ENCODE results near the gene PTMS. TPM values are rescaled to one million over a fixed set of nuclear protein-coding genes. Genes with fewer than 3 reads are reported as not detected.
A peak's percentile ranks its signal among the peaks of the same experiment; 100 is the strongest.

The PTMS gene
- total and polyA plus RNA-seq, 7 donors: 93.2 to 392 (median 198) TPM

DNA sequence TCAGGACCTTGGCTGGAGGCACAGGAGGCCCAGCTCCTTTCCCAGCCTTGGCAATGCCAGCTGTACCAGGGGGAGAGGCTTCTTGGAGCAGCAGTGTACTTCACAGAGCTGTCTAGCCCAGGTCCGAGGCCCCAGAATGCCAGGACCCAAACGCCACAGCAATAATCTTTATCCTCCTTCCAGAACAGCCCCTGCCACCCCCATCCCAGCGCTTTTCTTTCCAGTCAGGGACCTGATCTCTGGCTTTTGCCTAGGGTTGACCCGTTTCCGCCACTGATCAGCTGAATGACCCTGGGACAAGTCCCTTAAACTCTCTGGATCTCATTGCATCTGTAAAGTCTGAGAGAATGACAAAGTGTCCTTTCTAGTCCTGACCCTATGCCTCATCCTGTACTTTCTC, 11.2 kb downstream of the PTMS start:
- no peaks in the 10 kb centered on the region for H3K27me3 ChIP-seq
- DNase-seq: no peak
- H3K4me3 ChIP-seq: no peak overlapping the region
- peaks cover 0 to 42% (median 37%) of the 10 kb centered on the region in 4 donors for H3K4me1 ChIP-seq
- H3K9me3 ChIP-seq: no peaks in the 10 kb centered on the region
- H3K27ac ChIP-seq: peak overlapping the region; percentile 84 to 89 (median 88)
- intact Hi-C loops (cut with DNase I): loop anchor here (5.0 kb wide), 1 partner anchor 90 kb away; the partner anchor contains the start of gene ZNF384
- TF ChIP-seq, protein P1, sequence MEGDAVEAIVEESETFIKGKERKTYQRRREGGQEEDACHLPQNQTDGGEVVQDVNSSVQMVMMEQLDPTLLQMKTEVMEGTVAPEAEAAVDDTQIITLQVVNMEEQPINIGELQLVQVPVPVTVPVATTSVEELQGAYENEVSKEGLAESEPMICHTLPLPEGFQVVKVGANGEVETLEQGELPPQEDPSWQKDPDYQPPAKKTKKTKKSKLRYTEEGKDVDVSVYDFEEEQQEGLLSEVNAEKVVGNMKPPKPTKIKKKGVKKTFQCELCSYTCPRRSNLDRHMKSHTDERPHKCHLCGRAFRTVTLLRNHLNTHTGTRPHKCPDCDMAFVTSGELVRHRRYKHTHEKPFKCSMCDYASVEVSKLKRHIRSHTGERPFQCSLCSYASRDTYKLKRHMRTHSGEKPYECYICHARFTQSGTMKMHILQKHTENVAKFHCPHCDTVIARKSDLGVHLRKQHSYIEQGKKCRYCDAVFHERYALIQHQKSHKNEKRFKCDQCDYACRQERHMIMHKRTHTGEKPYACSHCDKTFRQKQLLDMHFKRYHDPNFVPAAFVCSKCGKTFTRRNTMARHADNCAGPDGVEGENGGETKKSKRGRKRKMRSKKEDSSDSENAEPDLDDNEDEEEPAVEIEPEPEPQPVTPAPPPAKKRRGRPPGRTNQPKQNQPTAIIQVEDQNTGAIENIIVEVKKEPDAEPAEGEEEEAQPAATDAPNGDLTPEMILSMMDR (IDR thresholded peaks at IDR 0.05): no peak
- TF ChIP-seq EP300 (IDR thresholded peaks at IDR 0.05) (no peak), POLR2AphosphoS5 (IDR thresholded peaks at IDR 0.05) (no peak), POLR2A (IDR thresholded peaks at IDR 0.05) (no peak)
- 91 to 96% methylated on average over 5 of the region's 5 CpGs for WGBS, 2 donors
- H3K36me3 ChIP-seq: no peaks in the 10 kb centered on the region

DNA sequence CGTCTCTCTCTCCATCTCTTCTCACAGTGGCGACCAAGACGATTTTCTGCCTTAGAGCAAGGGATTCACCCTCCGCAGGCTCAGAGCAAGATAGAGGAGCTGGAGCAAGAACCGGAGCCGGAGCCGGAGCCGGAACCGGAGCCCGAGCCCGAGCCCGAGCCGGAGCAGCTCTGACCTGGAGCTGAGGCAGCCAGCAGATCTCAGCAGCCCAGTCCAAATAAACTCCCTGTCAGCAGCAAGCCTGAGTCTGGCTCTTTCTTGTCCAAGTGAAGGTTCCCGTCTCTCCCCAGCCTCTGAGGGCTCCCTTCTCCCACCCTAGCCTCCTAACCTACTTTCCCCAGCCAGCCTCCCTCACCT, 12.0 kb downstream of the PTMS start:
- TF ChIP-seq POLR2AphosphoS5 (IDR thresholded peaks at IDR 0.05): no peak
- no peak for TF ChIP-seq POLR2A (IDR thresholded peaks at IDR 0.05)
- TF ChIP-seq EP300 (IDR thresholded peaks at IDR 0.05): no peak
- TF ChIP-seq, protein P1 (IDR thresholded peaks at IDR 0.05): no peak
- H3K4me1 ChIP-seq: peaks cover 0 to 34% (median 28%) of the 10 kb centered on the region in 4 donors
- WGBS, 2 donors: 58 to 61% methylated on average over 14 of the region's 14 CpGs
- peak; percentile 91 for DNase-seq
- no peaks in the 10 kb centered on the region for H3K27me3 ChIP-seq
- peak overlapping the region; percentile 84 to 89 (median 88) for H3K27ac ChIP-seq
- intact Hi-C loops (cut with DNase I): loop anchor here (2.0 to 5.0 kb wide), 3 partner anchors 47 to 163 kb away; partner anchors contain the start of gene ZNF384
- H3K9me3 ChIP-seq: no peaks in the 10 kb centered on the region
- no peaks in the 10 kb centered on the region for H3K36me3 ChIP-seq
- peak overlapping the region; percentile 12 to 50 (median 46) for H3K4me3 ChIP-seq

- WGBS, 2 donors: 4 to 7% methylated on average over 35 of the region's 35 CpGs
- Histone ChIP-seq H3K27ac (peak overlapping the region; percentile 84 to 89 (median 88)), H3K27me3 (no peaks in the 10 kb centered on the region), H3K4me3 (peak overlapping the region; percentile 12 to 50 (median 46)), H3K4me1 (peaks cover 0 to 28% (median 22%) of the 10 kb centered on the region in 4 donors), H3K36me3 (no peaks in the 10 kb centered on the region), H3K9me3 (no peaks in the 10 kb centered on the region)
- peak; percentile 98 for DNase-seq
- intact Hi-C loops (cut with DNase I): loop anchor here (1.0 to 5.0 kb wide), 5 partner anchors 26 to 164 kb away; partner anchors contain the start of genes MLF2 and ZNF384
- TF ChIP-seq EP300 (IDR thresholded peaks at IDR 0.05): peak in 1 of 4 donors; percentile 47
- TF ChIP-seq, protein P1 (IDR thresholded peaks at IDR 0.05): peak; percentile 93 to 99 (median 96)
- TF ChIP-seq POLR2AphosphoS5 (IDR thresholded peaks at IDR 0.05): peak; percentile 45 to 65 (median 62)
- no peak for TF ChIP-seq POLR2A (IDR thresholded peaks at IDR 0.05)
These were observed 12.7 kb downstream of the PTMS start for GRCh38 chr12:6778574-6779550.

DNA sequence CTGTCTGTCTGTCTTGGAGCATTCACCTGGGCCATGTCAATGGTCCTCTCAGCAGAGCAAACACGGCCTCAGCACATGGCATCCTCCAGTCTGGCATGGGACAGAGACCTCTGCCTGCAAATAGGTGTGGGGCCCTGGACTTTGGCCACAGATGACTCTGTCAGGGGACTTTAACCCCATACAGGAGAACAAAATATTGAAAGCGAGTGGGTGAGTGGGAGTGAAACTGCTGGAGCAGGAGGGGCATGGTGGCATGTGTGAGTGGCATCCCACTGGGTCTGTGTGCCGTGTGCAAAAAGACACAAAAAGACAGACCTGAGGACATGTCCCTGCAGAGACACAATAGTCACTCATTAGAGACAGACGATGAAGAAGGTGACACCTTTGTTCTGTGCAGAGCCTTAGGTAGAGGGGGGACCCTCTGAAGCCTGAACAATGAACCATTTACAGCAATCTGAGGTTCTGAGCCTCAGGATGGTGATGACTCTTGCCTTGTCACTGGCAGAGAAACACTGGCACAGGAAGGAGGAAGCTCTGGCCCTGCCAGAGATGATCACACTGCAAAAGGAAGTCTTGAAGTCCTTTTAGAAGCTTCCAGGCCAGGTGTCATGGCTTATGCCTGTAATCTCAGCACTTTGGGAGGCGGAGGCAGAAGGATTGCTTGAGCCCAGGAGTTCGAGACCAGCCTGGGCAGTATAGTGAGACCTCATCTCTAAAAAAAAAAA, 13.7 kb downstream of the PTMS start:
- H3K36me3 ChIP-seq: no peaks in the 10 kb centered on the region
- H3K27me3 ChIP-seq: no peaks in the 10 kb centered on the region
- DNase-seq: no peak
- no peak overlapping the region for H3K4me3 ChIP-seq
- H3K9me3 ChIP-seq: no peaks in the 10 kb centered on the region
- 58 to 80% methylated on average over 6 of the region's 6 CpGs for WGBS, 2 donors
- TF ChIP-seq POLR2AphosphoS5 (IDR thresholded peaks at IDR 0.05): no peak
- peak overlapping the region; percentile 84 to 89 (median 88) for H3K27ac ChIP-seq
- H3K4me1 ChIP-seq: peaks cover 0 to 22% (median 19%) of the 10 kb centered on the region in 4 donors
- intact Hi-C loops (cut with DNase I): loop anchor here (1.0 to 5.0 kb wide), 5 partner anchors 27 to 165 kb away; partner anchors contain the start of genes MLF2 and ZNF384

Data from sigmoid colon (tissue), 7 donors.